ENCODE data around the gene RNF217.

Gene RNF217

DNA sequence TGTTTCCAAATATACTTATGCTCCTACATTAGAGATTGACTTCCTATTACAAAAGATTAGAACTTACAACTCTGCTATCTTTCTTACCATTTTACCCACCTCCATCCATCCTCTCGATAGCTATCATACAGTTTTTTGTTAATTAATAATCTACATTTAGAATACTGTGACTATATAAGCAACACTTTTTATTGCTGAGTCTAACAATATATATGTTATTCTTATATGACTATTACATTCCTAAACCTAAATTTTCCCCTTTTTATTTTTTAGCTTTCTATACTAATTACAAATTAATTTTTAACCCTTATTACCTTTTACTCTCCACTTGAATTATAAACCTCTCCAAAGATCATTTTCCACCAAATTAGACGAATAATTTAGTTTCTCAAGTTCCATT, 57.0 kb downstream of the RNF217 start:
- DNase-seq (ENCODE audit: low read depth, low spot score) = no peak
- H3K4me3 ChIP-seq (ENCODE audit: low read depth, low read length) = no peak overlapping the region
- TF ChIP-seq, protein P1, sequence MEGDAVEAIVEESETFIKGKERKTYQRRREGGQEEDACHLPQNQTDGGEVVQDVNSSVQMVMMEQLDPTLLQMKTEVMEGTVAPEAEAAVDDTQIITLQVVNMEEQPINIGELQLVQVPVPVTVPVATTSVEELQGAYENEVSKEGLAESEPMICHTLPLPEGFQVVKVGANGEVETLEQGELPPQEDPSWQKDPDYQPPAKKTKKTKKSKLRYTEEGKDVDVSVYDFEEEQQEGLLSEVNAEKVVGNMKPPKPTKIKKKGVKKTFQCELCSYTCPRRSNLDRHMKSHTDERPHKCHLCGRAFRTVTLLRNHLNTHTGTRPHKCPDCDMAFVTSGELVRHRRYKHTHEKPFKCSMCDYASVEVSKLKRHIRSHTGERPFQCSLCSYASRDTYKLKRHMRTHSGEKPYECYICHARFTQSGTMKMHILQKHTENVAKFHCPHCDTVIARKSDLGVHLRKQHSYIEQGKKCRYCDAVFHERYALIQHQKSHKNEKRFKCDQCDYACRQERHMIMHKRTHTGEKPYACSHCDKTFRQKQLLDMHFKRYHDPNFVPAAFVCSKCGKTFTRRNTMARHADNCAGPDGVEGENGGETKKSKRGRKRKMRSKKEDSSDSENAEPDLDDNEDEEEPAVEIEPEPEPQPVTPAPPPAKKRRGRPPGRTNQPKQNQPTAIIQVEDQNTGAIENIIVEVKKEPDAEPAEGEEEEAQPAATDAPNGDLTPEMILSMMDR (IDR thresholded peaks at IDR 0.05; ENCODE audit: low read depth, low read length) = no peak
- in situ Hi-C loops (cut with HindIII; ENCODE audit: low sequenced_read_pairs) = no loop called here

- DNase-seq (ENCODE audit: low read depth, low spot score) = no peak
- TF ChIP-seq, protein P1 (IDR thresholded peaks at IDR 0.05; ENCODE audit: low read depth, low read length) = no peak
- in situ Hi-C loops (cut with HindIII; ENCODE audit: low sequenced_read_pairs) = no loop called here
- no peak overlapping the region for H3K4me3 ChIP-seq (ENCODE audit: low read depth, low read length)
Observed at GRCh38 chr6:125019918-125020317, 57.7 kb downstream of the RNF217 start.

GRCh38 chr6:125020385-125020784, 58.1 kb downstream of the RNF217 start:
- DNase-seq (ENCODE audit: low read depth, low spot score) = no peak
- TF ChIP-seq, protein P1 (IDR thresholded peaks at IDR 0.05; ENCODE audit: low read depth, low read length) = no peak
- H3K4me3 ChIP-seq (ENCODE audit: low read depth, low read length) = no peak overlapping the region
- in situ Hi-C loops (cut with HindIII; ENCODE audit: low sequenced_read_pairs) = no loop called here

DNA sequence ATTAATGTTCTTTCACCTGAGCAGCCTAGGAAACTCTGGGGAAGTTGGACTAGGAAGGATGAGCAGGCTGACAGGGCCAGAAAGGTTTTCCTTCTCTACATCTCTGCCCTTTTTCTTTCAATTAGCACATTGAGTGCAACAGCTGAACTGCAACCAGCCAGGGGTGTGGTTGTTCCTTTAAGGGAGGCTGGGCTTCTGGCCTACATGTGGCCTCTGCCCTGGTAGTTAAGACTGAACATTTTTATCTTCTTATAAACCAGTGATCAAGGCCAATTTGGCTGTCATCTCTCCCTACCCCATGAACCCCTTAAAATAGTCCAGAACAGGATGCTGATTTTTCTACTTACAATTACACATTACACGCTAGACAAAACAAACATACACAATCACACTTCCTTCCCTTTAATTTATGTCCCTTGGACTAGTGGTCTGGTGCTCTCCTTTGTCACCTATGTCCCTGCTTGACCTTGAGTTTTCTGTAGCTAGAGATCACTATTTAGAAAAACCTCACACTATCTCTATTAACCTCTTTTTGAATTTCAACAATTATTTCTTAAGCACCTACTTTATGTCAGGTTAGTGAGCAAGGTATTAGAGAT, 60.3 kb downstream of the RNF217 start:
- in situ Hi-C loops (cut with HindIII; ENCODE audit: low sequenced_read_pairs) = no loop called here
- no peak for DNase-seq (ENCODE audit: low read depth, low spot score)
- TF ChIP-seq, protein P1 (IDR thresholded peaks at IDR 0.05; ENCODE audit: low read depth, low read length) = no peak

DNA sequence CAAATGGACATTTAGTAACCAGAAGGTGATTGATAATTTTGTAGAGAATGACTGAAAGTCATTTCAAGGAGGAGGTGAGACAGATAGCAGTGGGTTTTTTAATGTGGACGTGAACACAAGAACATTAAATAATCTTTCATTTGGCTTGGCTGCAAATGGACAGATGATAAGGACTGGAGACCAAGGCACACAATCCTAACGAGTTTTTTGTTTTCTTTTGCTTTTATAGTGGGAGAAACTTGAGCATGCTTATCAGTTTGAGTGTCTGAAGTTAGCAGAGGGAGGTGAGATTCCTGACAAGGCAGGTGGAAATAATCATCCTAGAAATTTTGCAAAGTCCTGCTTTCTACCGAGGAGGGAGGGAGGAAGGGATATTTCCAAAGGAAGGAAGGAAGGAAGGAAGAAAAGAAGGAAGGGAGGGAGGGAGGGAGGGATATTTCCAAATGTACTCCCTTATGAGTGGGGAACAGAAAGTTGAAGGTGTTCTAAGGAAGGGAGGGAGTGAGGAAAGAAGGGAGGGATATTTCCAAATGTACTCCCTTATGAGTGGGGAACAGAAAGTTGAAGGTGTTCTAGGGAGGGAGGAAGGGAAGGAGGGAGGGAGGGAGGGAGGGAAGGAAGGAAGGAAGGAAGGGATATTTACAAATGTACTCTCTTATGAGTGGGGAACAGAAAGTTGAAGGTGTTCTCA, 63.1 kb downstream of the RNF217 start:
- no peak for DNase-seq (ENCODE audit: low read depth, low spot score)
- TF ChIP-seq, protein P1 (IDR thresholded peaks at IDR 0.05; ENCODE audit: low read depth, low read length) = no peak
- in situ Hi-C loops (cut with HindIII; ENCODE audit: low sequenced_read_pairs) = no loop called here
- H3K4me3 ChIP-seq (ENCODE audit: low read depth, low read length) = no peak overlapping the region

More for the DNA sequence above, 60.3 kb downstream of the RNF217 start:
- H3K4me3 ChIP-seq (ENCODE audit: low read depth, low read length) = no peak overlapping the region

GRCh38 chr6:125027287-125027686, 65.0 kb downstream of the RNF217 start:
- TF ChIP-seq, protein P1 (IDR thresholded peaks at IDR 0.05; ENCODE audit: low read depth, low read length) = no peak
- no peak for DNase-seq (ENCODE audit: low read depth, low spot score)
- in situ Hi-C loops (cut with HindIII; ENCODE audit: low sequenced_read_pairs) = no loop called here
- H3K4me3 ChIP-seq (ENCODE audit: low read depth, low read length) = no peak overlapping the region
